ENCODE measurements around the gene NFATC1. TPM values are rescaled to one million over a fixed set of nuclear protein-coding genes. Genes with fewer than 3 reads are reported as not detected.

Gene NFATC1
- total and polyA plus RNA-seq, 2 experiments from 2014 or later, result 4.2 to 11.3 TPM

DNA sequence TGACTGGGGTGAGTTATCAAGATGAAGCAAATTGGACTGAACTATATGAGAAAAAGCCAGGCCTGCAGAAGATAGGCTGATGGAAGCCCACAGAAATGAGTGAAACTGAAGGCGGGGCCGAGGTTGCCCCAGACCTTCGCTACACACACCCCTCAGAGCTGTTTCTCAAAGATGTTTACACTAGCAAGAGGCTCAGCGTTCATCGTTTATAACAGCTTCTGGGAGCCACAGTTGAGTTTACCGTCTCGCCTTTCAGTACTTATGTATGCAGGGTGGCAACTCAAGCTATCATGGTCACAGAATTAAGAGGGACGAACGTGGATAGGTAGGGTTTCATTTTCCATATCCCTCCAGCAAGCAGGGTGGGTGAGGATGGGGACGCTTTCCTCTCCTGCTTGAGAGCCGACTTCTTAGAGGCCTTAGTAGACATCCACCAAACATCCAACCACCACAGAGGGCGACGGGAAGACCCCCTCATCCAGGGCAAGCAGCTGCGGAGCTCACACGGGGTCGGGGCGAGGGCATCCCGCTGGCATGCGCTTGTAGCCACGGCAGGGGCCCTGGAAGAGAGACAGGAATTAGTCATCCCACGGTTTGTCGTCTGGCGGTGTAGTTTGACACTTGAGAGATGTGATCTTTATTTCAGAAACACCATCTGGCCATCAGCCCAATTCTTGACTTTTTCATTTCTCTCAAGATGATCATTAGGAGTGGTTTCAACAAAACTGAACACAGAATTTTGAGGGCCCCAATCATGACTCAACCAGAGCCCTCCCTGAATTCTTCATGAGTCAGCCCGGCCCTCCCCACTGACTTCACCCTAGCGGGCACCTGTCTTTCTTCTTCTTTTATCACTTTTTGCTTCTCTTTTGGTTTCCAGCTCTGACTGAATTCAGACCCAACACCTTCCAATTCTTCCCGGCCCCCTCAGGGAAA is 174.8 kb downstream of the NFATC1 start:
- 69% methylated on average over 26 of the region's 26 CpGs for WGBS (ENCODE audit: low lambda C conversion rate, missing lambda C conversion rate)
- Histone ChIP-seq H3K4me2 (no peak overlapping the region), H3K9me3 (ENCODE audit: low read depth) (no peaks in the 10 kb centered on the region), H3K36me3 (replicated peaks; ENCODE audit: insufficient read depth, low read depth) (no peaks in the 10 kb centered on the region), H3K79me2 (no peaks in the 10 kb centered on the region), H3K27ac (no peak overlapping the region), H3K9me2 (replicated peaks; ENCODE audit: insufficient read depth) (no peaks in the 10 kb centered on the region), H4K20me1 (ENCODE audit: insufficient read depth, poor library complexity, severe bottlenecking) (no peaks in the 10 kb centered on the region), H3K4me3 (no peak overlapping the region), H2AFZ (no peak overlapping the region), H3K4me1 (ENCODE audit: insufficient read depth) (peaks cover 15% of the 10 kb centered on the region), H3K27me3 (no peaks in the 10 kb centered on the region)
- TF ChIP-seq EZH2 (IDR thresholded peaks at IDR 0.05; ENCODE audit: borderline replicate concordance) (no peak), EZH2phosphoT487 (IDR thresholded peaks at IDR 0.05; ENCODE audit: low read depth, severe bottlenecking, unreplicated experiment) (no peak)
- TF ChIP-seq, protein P1, sequence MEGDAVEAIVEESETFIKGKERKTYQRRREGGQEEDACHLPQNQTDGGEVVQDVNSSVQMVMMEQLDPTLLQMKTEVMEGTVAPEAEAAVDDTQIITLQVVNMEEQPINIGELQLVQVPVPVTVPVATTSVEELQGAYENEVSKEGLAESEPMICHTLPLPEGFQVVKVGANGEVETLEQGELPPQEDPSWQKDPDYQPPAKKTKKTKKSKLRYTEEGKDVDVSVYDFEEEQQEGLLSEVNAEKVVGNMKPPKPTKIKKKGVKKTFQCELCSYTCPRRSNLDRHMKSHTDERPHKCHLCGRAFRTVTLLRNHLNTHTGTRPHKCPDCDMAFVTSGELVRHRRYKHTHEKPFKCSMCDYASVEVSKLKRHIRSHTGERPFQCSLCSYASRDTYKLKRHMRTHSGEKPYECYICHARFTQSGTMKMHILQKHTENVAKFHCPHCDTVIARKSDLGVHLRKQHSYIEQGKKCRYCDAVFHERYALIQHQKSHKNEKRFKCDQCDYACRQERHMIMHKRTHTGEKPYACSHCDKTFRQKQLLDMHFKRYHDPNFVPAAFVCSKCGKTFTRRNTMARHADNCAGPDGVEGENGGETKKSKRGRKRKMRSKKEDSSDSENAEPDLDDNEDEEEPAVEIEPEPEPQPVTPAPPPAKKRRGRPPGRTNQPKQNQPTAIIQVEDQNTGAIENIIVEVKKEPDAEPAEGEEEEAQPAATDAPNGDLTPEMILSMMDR (IDR thresholded peaks at IDR 0.05; ENCODE audit: poor library complexity), result no peak
- no peak for DNase-seq (ENCODE audit: low spot score)

DNA sequence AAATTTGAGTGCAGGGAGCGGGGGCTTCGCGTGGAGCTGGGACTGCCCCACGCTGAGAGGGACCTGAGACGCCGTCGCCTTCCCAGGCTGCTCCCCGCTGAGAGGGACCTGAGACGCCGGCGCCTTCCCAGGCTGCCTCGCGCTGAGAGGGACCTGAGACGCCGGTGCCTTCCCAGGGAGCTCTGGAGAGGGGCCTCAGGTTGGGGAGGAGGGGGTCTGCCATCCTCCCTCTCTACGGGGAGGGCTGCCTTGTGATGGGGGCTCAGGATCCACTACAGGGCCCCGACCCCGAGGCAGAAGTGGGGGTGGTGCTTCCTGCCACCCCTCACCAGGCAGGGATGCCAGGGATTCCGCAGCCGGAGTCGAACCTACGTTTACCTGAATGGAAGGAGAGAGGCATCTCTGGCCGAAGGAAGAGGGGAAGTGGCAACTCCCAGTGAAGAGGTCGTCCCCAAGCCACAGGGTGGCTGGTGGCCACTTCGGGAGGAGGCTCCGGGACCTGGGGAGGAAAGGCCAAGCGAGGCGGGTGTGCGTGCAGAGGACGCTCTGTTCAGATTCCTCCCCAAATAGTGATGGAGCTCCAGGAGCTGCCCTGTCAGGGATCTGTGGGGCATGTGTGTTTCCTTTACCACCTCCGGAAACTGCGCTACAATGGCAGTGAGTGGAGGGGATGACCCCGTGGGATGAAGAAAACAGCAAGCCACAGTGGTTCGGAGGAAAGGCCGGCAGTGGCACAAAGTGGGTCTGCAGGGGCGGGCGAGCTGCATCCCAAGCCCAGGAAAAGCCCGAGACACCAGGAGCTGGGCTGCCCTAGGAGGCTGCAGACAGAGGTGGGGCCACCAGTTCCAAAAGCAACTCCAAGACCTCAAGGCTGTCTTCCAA is 175.7 kb downstream of the NFATC1 start:
- Histone ChIP-seq H2AFZ (no peak overlapping the region), H3K27ac (no peak overlapping the region), H3K4me1 (ENCODE audit: insufficient read depth) (peaks cover 21% of the 10 kb centered on the region), H3K9me3 (ENCODE audit: low read depth) (no peaks in the 10 kb centered on the region), H3K79me2 (no peaks in the 10 kb centered on the region), H3K36me3 (replicated peaks; ENCODE audit: insufficient read depth, low read depth) (no peaks in the 10 kb centered on the region), H3K4me3 (no peak overlapping the region), H4K20me1 (ENCODE audit: insufficient read depth, poor library complexity, severe bottlenecking) (no peaks in the 10 kb centered on the region), H3K27me3 (no peaks in the 10 kb centered on the region), H3K9me2 (replicated peaks; ENCODE audit: insufficient read depth) (no peaks in the 10 kb centered on the region), H3K4me2 (no peak overlapping the region)
- TF ChIP-seq EZH2phosphoT487 (IDR thresholded peaks at IDR 0.05; ENCODE audit: low read depth, severe bottlenecking, unreplicated experiment) (no peak), EZH2 (IDR thresholded peaks at IDR 0.05; ENCODE audit: borderline replicate concordance) (no peak)
- TF ChIP-seq, protein P1 (IDR thresholded peaks at IDR 0.05; ENCODE audit: poor library complexity), result no peak
- WGBS (ENCODE audit: low lambda C conversion rate, missing lambda C conversion rate), result 94% methylated on average over 37 of the region's 38 CpGs
- no peak for DNase-seq (ENCODE audit: low spot score)

DNA sequence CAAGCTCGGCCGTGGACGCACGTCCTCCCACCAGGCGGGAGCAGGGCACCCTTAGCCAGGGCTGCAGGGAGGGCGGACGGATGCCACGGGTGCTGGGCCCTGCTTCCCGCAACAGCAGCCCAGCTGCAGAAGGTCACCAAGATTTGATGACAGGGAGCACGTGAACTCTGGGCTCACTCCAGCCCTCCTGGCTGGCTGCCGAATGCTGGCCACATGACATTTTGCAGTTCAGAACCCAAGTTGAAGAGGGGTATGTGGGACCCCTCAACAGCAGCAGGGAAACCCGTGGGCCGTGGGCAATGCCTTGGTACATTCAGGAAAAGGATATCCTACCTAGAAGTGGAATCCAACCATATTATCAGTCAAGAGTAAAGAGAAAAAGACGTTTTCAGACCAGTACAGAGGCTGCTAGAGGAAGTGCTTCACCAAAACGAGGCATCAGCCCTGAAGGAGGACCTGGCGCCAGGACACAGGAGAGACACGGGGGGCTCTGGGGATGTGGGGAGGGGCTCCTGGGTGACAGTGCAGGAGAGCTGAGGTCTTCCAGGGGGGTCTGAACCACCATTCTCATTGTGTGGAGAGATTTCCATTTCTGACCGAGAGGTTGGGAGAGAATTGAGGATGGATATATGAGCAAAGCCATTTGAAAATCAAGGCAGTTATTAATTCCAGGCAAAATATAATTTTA is 176.5 kb downstream of the NFATC1 start:
- 94% methylated on average over 16 of the region's 18 CpGs for WGBS (ENCODE audit: low lambda C conversion rate, missing lambda C conversion rate)

More for the DNA sequence above, 176.5 kb downstream of the NFATC1 start:
- TF ChIP-seq EZH2 (IDR thresholded peaks at IDR 0.05; ENCODE audit: borderline replicate concordance) (no peak), EZH2phosphoT487 (IDR thresholded peaks at IDR 0.05; ENCODE audit: low read depth, severe bottlenecking, unreplicated experiment) (no peak)
- Histone ChIP-seq H3K9me3 (ENCODE audit: low read depth) (no peaks in the 10 kb centered on the region), H3K27ac (no peak overlapping the region), H2AFZ (no peak overlapping the region), H3K4me3 (no peak overlapping the region), H3K9me2 (replicated peaks; ENCODE audit: insufficient read depth) (no peaks in the 10 kb centered on the region), H3K4me2 (no peak overlapping the region), H3K79me2 (no peaks in the 10 kb centered on the region), H3K4me1 (ENCODE audit: insufficient read depth) (peaks cover 24% of the 10 kb centered on the region), H3K36me3 (replicated peaks; ENCODE audit: insufficient read depth, low read depth) (no peaks in the 10 kb centered on the region), H4K20me1 (ENCODE audit: insufficient read depth, poor library complexity, severe bottlenecking) (no peaks in the 10 kb centered on the region), H3K27me3 (no peaks in the 10 kb centered on the region)
- DNase-seq (ENCODE audit: low spot score), result no peak
